ENCODE data around the gene REEP5.

The REEP5 gene

GRCh38 chr5:112833971-112834370, 88.1 kb downstream of the REEP5 start:
- peaks cover 19% of the 10 kb centered on the region for H3K36me3 ChIP-seq (replicated peaks)
- in situ Hi-C loops (cut with HindIII; ENCODE audit: low pct_ligation_motif_present, low sequenced_read_pairs): no loop called here

GRCh38 chr5:112830378-112830777, 91.6 kb downstream of the REEP5 start:
- Histone ChIP-seq H3K27me3 (replicated peaks) (no peaks in the 10 kb centered on the region), H3K27ac (no peak overlapping the region), H3K4me3 (ENCODE audit: low read depth, low read length) (no peak overlapping the region), H3K36me3 (replicated peaks) (peaks cover 17% of the 10 kb centered on the region)
- in situ Hi-C loops (cut with HindIII; ENCODE audit: low pct_ligation_motif_present, low sequenced_read_pairs): no loop called here
- TF ChIP-seq, protein P1, sequence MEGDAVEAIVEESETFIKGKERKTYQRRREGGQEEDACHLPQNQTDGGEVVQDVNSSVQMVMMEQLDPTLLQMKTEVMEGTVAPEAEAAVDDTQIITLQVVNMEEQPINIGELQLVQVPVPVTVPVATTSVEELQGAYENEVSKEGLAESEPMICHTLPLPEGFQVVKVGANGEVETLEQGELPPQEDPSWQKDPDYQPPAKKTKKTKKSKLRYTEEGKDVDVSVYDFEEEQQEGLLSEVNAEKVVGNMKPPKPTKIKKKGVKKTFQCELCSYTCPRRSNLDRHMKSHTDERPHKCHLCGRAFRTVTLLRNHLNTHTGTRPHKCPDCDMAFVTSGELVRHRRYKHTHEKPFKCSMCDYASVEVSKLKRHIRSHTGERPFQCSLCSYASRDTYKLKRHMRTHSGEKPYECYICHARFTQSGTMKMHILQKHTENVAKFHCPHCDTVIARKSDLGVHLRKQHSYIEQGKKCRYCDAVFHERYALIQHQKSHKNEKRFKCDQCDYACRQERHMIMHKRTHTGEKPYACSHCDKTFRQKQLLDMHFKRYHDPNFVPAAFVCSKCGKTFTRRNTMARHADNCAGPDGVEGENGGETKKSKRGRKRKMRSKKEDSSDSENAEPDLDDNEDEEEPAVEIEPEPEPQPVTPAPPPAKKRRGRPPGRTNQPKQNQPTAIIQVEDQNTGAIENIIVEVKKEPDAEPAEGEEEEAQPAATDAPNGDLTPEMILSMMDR (IDR thresholded peaks at IDR 0.05; ENCODE audit: low read depth, low read length, missing control alignments): no peak
- DNase-seq: no peak

More at GRCh38 chr5:112833971-112834370, 88.1 kb downstream of the REEP5 start:
- TF ChIP-seq, protein P1 (IDR thresholded peaks at IDR 0.05; ENCODE audit: low read depth, low read length, missing control alignments): no peak
- no peak for DNase-seq
- Histone ChIP-seq H3K27ac (no peak overlapping the region), H3K27me3 (replicated peaks) (no peaks in the 10 kb centered on the region), H3K4me3 (ENCODE audit: low read depth, low read length) (no peak overlapping the region)

Measured in brain microvascular endothelial cell (primary cell).